Endodermal cell (in vitro differentiated cells): Measurements from ENCODE around the gene DBH. TPM values are rescaled to one million over a fixed set of nuclear protein-coding genes. Genes with fewer than 3 reads are reported as not detected.

Source experiments
- DNase-seq: peaks from one replicate; pipeline ENCODE4 v3.0.0-alpha.2; 2017
- H3K27ac ChIP-seq: 2 replicates; pipeline ENCODE4 v1.5.1; 2013; ENCODE audit warnings: mild to moderate bottlenecking, low read depth, low read length, moderate library complexity
- H3K27me3 ChIP-seq: 2 replicates; pipeline ENCODE4 v1.6.1; 2013; ENCODE audit warnings: mild to moderate bottlenecking, low read length, moderate library complexity; ENCODE audit not compliant: insufficient read depth, control insufficient read depth, poor library complexity, severe bottlenecking
- H3K36me3 ChIP-seq: 2 replicates; pipeline ENCODE4 v1.7.0; 2013; ENCODE audit warnings: mild to moderate bottlenecking, low read length, moderate library complexity; ENCODE audit not compliant: control insufficient read depth, insufficient read depth
- H3K4me1 ChIP-seq: one replicate; pipeline ENCODE4 v1.7.0; 2013; ENCODE audit warnings: low read length; ENCODE audit not compliant: control insufficient read depth, insufficient read depth
- H3K4me3 ChIP-seq: 2 replicates; pipeline ENCODE4 v1.5.1; 2013; ENCODE audit warnings: mild to moderate bottlenecking, low read length, moderate library complexity
- H3K9ac ChIP-seq: 2 replicates; pipeline ENCODE4 v1.6.1; 2013; ENCODE audit warnings: mild to moderate bottlenecking, low read length, moderate library complexity; ENCODE audit not compliant: poor library complexity, severe bottlenecking; ENCODE audit errors: extremely low read depth
- H3K9me3 ChIP-seq: 2 replicates; pipeline ENCODE4 v1.6.1; 2013; ENCODE audit warnings: mild to moderate bottlenecking, low read length, moderate library complexity; ENCODE audit not compliant: control insufficient read depth
- H3K27ac Mint-ChIP-seq: 2 replicates; pipeline ENCODE4 v1.8.0; 2020; ENCODE audit warnings: mixed read lengths
- H3K27me3 Mint-ChIP-seq: 2 replicates; pipeline ENCODE4 v1.8.0; 2021; ENCODE audit warnings: mild to moderate bottlenecking, mixed read lengths; ENCODE audit not compliant: insufficient read depth
- H3K36me3 Mint-ChIP-seq: 2 replicates; pipeline ENCODE4 v1.8.0; 2020; ENCODE audit warnings: low read depth, mixed read lengths
- H3K4me1 Mint-ChIP-seq: 2 replicates; pipeline ENCODE4 v1.8.0; 2020; ENCODE audit warnings: mixed read lengths
- H3K4me3 Mint-ChIP-seq: 2 replicates; pipeline ENCODE4 v1.8.0; 2020; ENCODE audit warnings: mild to moderate bottlenecking, moderate library complexity, mixed read lengths
- H3K9me3 Mint-ChIP-seq: 2 replicates; pipeline ENCODE4 v1.8.0; 2020; ENCODE audit warnings: mild to moderate bottlenecking, mixed read lengths
- WGBS, 2 experiments: methylation state at CpG; one replicate each; pipeline versions ENCODE4 v1.1.5 to v1.1.7; 2013; ENCODE audit warnings: missing lambda C conversion rate in 2 of 2, mixed read lengths in 1 of 2; ENCODE audit not compliant: insufficient coverage in 1 of 2, insufficient read length in 1 of 2; 5-methylcytosine and 5-hydroxymethylcytosine counted together
- total RNA-seq, 2 donors: library from RNA; stranded (reverse); fragmentation: NEBNext Ultra II Directional in 1 of 2; extraction: Animal tissue kit (Norgen Biotek cat#: 25700) in 1 of 2; gene quantifications; 2 replicates in 1 of 2; 3 replicates in 1 of 2; pipeline ENCODE4 v1.2.1, GENCODE V29; 2021
- TF ChIP-seq, protein P1 (sequence below): fragments of 200-600 bp; sonication (generic); conservative IDR thresholded peaks from 2 replicates; pipeline ENCODE4 v1.5.0; 2021; ENCODE audit warnings: antibody characterized with exemption, mild to moderate bottlenecking

The DBH gene
- total RNA-seq, 2 donors from 2014 or later, result not detected

DNA sequence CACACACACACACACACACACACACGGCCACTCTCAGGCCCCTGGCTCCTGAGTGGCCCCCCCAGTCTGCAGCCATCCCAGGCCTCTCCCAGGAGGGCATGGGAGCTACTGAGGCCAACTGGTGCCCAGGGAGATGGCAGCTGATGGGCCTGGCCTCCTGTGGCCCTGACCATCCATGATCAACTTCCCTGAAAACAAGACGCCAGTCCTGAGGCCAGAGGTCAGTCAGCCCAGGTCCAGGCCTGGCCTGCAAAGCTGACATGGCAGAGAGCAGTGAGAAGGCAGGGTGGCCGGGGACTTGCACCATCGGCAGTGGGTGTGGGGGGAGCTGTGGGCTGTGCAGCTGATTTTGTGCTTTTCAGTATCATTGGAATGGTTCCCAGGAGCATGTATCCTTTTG is 55.0 kb downstream of the DBH start:
- WGBS, 2 experiments, result 86% methylated on average over 4 of the region's 4 CpGs; no CpG with 5 or more reads in 1 of the 2 experiments
- Histone ChIP-seq H3K27ac (no peak overlapping the region), H3K36me3 (no peaks in the 10 kb centered on the region)

DNA sequence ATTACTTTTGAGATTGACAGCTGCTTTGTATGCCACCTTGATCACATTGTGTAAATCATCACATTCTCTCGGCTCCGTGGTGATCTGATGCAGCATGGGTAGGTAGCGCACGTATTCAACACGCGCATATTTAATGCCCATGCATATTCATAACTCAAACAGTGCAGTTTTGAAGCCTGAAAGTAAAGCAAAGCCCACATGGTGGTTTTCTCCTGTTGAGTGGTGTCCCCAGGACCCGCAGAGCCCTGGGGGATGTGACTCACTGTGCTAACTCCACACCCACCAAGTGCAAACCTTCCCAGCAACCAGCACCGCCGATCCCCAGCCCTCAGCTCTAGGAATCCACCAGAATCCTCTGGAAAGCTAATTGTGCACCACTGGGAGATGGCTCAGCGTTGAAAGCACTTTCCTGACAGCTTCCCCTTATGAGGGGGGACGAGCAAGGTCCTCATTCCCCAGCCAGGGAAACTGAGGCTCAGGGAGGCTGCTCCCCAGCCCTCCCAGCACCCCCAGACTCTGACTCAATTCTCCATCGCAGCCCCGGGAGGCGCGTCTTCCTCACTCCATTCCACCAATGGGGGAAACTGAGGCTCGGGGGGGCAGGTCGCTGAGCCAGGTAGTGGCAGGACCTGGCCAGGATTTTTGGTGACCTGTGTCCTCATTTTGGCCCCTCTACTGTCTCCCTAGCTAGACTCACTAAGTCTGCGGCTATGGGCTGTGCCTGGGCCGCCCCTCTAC is 55.6 kb downstream of the DBH start:
- TF ChIP-seq, protein P1, sequence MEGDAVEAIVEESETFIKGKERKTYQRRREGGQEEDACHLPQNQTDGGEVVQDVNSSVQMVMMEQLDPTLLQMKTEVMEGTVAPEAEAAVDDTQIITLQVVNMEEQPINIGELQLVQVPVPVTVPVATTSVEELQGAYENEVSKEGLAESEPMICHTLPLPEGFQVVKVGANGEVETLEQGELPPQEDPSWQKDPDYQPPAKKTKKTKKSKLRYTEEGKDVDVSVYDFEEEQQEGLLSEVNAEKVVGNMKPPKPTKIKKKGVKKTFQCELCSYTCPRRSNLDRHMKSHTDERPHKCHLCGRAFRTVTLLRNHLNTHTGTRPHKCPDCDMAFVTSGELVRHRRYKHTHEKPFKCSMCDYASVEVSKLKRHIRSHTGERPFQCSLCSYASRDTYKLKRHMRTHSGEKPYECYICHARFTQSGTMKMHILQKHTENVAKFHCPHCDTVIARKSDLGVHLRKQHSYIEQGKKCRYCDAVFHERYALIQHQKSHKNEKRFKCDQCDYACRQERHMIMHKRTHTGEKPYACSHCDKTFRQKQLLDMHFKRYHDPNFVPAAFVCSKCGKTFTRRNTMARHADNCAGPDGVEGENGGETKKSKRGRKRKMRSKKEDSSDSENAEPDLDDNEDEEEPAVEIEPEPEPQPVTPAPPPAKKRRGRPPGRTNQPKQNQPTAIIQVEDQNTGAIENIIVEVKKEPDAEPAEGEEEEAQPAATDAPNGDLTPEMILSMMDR, result no peak
- Mint-ChIP-seq H3K27me3 (no peaks in the 10 kb centered on the region), H3K9me3 (no peaks in the 10 kb centered on the region), H3K27ac (no peak overlapping the region), H3K36me3 (no peaks in the 10 kb centered on the region), H3K4me3 (no peak overlapping the region), H3K4me1 (no peaks in the 10 kb centered on the region)
- Histone ChIP-seq H3K27me3 (no peaks in the 10 kb centered on the region), H3K36me3 (no peaks in the 10 kb centered on the region), H3K27ac (no peak overlapping the region), H3K4me1 (no peaks in the 10 kb centered on the region), H3K9ac (no peak overlapping the region), H3K9me3 (no peaks in the 10 kb centered on the region), H3K4me3 (no peak overlapping the region)
- WGBS, 2 experiments, result 75 to 85% methylated on average over 8 to 19 of the region's 19 CpGs
- no peak for DNase-seq

More for the DNA sequence above, 55.0 kb downstream of the DBH start:
- Histone ChIP-seq H3K4me1 (no peaks in the 10 kb centered on the region), H3K4me3 (no peak overlapping the region), H3K9me3 (no peaks in the 10 kb centered on the region), H3K27me3 (no peaks in the 10 kb centered on the region), H3K9ac (no peak overlapping the region)
- no peaks in the 10 kb centered on the region for H3K4me1 Mint-ChIP-seq
- no peaks in the 10 kb centered on the region for H3K27me3 Mint-ChIP-seq
- no peak overlapping the region for H3K27ac Mint-ChIP-seq
- no peaks in the 10 kb centered on the region for H3K9me3 Mint-ChIP-seq
- no peaks in the 10 kb centered on the region for H3K36me3 Mint-ChIP-seq
- TF ChIP-seq, protein P1, result no peak
- no peak for DNase-seq
- no peak overlapping the region for H3K4me3 Mint-ChIP-seq

DNA sequence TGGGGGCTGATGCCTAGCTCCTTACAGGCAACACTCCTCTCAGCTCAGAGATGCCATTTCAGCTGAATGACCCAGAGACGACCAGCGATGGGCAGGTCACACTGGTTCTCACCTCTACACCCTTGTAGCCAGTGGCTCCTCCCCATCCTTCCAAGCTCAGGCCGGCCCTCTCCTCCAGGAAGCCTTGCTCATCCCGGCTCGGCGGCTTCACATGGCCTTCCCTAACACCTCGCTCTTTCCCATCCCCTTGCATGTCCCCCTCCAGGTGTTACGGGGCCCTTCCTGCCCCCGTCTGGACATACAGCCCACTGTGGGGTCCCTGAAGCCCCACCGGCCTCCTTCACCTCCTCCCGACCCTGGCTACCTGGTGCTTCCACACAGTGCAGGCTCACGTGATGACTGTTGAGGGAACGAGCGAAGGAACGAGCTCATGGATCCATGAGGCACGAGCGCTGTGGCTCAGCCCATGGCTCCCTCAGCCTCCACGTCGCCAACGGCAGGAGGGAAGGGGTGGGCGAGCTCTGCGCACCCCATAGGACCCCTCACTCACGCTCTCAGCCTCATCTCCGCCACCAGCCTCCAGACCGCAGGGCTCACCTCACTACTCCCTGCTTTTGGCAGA is 56.3 kb downstream of the DBH start:
- Mint-ChIP-seq H3K27ac (no peak overlapping the region), H3K36me3 (no peaks in the 10 kb centered on the region), H3K4me3 (no peak overlapping the region), H3K4me1 (no peaks in the 10 kb centered on the region), H3K9me3 (no peaks in the 10 kb centered on the region), H3K27me3 (no peaks in the 10 kb centered on the region)
- H3K9me3 ChIP-seq, result no peaks in the 10 kb centered on the region
- H3K36me3 ChIP-seq, result no peaks in the 10 kb centered on the region
- H3K27ac ChIP-seq, result no peak overlapping the region
- 92 to 93% methylated on average over 13 to 25 of the region's 25 CpGs for WGBS, 2 experiments
- H3K4me1 ChIP-seq, result no peaks in the 10 kb centered on the region
- no peaks in the 10 kb centered on the region for H3K27me3 ChIP-seq
- no peak overlapping the region for H3K9ac ChIP-seq
- no peak overlapping the region for H3K4me3 ChIP-seq
- TF ChIP-seq, protein P1, result no peak
- no peak for DNase-seq
